ENCODE measurements around the gene FADS1.
A peak's percentile ranks its signal among the peaks of the same experiment; 100 is the strongest.

The FADS1 gene

DNA sequence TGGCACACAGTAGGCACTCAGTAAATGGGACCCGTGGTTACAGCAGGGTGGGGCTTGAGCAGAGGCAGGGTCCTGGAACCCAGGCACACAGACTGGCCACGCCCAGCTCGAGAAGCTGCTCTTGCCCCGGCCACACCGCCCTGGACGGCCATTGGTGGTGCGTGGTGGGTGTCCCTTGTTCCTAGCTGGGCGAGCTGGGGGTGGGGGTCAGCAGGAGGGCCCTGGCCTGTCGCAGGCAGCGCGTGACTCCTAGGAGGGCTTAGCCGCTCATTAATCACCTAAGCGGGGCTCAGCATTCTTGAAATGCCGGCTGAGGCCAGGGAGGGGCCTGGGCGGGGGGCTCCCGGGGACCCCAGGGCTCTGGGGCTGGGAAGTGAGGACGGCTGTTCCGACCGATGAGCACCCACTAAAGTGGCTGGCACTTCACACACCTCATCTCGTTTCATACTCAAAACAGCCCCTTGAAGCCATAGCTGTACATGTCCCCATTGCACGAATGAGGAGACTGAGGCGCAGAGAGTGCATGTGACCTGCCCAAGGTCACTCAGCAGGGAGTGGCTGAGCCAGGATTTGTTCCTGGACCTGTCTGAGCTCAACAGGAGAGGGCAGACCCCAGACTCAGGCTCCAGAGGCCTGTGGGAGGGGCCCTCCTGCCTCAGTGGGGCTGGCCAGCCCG lies 52.7 kb downstream of the FADS1 start:
- no peak for DNase-seq (ENCODE audit: low read depth in 2 of 3, low spot score in 1 of 3)

DNA sequence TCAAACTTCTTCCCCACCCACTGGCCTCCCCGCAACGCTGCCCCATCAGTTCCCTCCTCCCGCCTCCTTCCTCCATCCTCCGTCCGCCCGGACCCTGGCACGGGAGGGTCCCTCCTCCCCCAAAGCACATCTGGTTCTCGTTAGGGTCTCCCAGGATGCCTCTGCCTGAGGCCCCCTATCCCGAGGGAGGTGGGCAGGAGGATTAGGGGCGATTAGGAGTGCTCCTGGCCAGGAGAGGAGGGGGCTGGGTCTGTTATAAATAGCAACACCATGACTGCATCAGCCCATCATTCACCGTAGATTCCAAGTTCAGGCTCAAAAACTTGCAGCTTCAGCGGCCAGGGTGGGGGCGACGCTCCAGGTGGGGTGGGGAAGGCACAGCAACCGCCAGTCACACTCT lies 54.0 kb downstream of the FADS1 start:
- DNase-seq (ENCODE audit: low read depth in 2 of 3, low spot score in 1 of 3): no peak

DNA sequence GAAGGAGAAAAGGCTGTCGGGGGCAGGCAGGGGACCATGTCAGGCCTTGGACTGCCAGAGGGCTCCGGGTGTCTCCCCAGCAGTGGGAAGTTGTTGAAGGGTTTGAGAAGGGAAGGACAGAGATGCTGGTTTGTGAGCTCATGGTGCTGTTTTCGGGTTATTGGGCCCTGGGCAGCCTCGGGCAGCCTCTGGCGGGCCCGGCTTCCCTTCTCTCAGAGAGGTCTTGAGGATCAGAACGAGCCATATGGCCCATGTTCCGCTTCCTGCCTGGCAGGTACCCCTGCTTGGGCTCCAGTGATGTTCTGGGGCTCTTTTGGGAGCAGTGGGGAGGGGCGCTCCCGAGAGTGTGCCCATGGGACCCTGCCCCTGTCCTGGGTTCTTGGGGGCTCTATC lies 54.6 kb downstream of the FADS1 start:
- DNase-seq (ENCODE audit: low read depth in 2 of 3, low spot score in 1 of 3): no peak

DNA sequence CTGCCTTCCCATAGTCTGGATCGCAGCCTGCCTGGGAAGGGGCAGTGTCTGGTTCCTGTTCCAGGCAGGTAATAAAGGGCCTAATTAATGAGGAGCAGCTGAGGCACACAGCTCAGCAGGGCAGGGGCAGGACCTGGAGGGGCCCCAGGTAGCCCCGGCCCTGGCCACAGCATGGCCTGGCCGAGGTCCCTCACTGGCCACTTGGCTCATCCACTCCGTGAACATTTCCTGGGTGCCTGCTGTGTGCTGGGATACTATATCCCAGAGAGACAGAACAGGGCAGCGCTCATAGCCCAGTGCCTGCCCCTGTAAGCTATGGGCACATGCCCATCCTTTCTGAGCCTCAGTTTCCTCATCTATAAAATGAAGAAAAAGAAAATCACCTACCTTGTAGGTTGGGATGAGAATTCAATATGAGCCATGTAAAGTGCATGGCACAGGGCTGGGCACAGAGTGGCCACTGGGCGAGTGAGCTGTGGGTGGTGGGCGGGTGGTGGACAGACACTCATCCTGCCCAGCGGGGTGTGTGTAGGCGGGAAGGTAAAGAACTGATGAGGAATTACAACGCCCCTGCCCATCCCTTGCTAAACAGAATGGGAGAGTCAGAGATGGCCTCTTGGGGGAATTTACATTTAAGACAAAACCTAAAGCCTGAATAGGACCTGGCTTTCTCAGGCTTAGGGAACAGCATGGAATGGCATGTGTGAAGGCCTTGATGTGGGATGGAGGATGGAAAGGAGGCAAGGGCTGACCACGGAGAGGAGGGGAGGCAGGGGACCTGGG lies 55.2 kb downstream of the FADS1 start:
- DNase-seq (ENCODE audit: low read depth in 2 of 3, low spot score in 1 of 3): no peak

DNA sequence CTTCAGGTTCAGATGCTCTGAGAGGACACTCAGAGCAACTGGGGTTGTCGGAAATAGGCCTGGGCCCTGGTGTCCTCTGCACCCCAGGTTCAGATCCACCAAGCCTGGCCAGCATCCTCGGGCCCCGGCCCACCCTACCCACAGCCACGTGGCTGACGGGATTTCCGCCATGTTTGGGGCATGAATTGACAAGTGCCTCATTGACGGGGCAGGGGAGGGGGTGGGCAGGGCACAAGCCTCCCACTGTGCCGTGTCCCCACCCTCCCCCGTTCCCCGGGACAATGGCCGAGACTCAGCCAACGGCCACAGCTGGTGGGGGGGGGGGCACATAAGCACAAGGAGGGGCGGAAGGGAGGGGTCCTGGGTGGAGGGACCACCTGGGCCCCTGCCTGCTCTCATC lies 55.9 kb downstream of the FADS1 start:
- DNase-seq (ENCODE audit: low read depth in 2 of 3, low spot score in 1 of 3): no peak

DNA sequence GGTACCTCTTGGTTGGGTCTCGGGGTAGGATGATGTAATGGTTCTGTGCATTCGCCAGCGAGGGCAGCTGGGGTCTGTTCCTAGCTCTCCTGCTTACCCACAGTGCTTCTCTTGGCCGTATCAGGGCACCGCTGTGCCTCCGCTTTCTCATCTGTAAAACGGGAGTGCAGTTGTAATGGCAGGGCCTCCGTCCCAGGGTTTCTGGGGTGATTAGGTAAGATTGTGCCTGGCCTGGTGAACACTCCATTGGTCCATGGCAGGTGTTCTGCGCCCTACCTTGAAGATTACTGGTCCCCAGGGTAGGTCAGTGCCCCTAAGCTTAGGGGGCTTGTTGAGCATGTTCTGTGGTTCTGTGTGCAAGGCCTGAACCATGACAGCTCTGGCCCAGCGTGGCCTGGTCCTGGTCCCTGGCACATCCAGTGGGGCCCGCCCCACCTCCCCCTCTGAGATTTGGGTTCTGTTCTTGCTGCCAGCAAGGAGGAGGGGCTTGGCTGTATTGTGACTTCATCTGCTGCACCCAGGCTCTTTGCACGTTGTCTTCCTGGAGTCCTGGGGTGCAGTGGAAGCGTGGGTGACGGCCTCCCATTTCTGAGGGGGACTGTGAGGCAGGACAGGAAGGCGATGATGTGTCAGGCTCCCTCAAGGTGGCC lies 59.5 kb downstream of the FADS1 start:
- no peak for DNase-seq (ENCODE audit: low read depth in 2 of 3, low spot score in 1 of 3)

DNA sequence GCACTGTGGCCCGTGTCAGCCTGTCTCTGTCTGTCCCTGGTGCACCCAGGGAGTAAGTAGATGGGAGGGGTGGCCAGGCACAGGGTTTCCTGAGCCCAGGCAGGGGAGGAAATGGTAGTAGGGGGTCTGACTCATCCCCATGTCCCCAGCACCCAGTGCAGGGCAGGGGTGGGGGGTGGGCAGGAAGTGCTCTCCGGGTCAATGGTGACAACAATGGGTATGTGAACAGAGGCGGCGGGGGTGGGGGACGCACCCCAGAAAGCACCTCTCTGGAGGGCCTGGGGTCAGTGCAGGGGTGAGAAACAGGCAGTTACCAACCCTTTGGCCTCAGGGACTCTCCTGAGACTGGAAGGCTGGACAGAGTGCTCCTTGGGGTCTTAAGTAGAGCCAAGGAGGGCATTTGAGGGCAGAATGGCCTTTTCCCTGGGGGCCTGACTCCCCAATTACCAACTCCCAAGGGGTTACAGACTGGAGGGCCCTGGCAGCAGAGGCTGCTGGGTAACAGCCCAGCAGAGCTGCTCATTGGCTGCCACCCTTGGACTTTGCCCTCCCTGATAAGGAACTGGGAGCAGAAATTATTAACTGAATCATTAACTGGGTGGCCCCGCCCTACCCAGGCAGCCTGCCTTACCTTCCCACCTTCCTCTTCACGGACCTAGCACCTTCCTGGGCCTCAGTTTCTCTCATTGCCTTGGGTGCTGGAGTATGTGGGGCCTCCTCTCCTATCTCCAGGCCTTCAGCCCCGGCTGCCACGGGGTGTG lies 60.2 kb downstream of the FADS1 start:
- DNase-seq (ENCODE audit: low read depth in 2 of 3, low spot score in 1 of 3): no peak

DNA sequence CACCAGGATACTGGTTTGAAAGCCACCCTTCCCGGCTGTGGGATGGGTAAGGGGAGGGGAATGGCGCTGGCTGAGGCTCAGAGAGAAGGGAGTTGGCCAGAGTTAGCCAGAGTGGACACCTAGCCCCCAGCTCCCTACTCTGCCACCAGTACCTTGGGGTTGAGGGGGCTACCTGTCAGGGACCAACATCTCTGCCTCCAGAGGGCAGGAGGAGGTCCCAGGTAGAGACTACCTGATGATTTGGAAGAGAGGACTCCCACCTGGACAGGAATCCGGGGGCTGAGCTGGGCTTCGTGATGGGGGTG lies 60.7 kb downstream of the FADS1 start:
- no peak for DNase-seq (ENCODE audit: low read depth in 2 of 3, low spot score in 1 of 3)

DNA sequence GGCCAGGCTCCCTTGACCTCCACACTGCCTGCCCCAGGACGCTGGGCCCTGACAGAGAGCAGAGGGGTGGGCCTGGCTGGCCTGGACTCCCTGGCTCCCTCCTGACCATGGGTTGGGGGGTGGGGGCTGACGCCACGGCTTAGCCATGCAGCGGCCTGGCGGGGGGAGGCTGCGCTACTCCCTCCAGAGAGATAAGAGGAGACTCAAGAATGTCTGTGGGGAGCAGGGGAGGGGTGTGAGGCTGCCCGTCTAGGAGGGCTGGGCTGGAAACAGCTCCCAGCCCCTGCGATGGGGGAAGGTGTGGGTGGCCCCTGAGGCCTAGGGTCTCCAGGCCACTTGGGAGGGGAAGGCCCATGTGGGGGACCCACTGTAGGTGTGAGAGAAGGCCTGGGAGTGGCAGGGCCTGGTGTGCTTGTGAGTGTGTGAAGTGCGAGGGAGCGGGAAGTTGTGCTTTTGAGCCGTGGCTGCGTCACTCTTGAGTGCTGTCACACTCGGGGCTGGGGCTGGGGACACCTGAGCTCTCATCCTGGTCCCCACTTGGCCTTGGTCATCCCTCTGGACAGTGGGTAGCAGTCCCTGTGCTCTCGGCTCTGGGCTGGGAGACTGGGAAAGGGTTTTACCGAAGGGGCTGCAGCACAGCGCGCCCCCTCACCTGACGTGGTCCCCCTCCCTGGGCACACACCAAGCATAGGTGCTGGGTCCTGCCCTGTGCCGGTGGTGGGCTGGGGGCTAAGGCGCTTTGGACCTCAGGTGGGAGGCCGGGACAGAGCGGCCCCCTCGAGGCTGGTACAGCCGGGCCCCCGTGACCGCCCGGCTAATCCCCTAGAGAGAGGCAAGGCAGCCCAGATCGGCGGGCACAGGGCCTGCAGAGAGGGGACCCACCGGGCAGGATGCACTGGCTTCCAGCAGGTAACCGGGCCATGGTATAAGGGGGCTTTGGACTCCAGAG lies 62.0 kb downstream of the FADS1 start:
- no peak for DNase-seq (ENCODE audit: low read depth in 2 of 3, low spot score in 1 of 3)

DNA sequence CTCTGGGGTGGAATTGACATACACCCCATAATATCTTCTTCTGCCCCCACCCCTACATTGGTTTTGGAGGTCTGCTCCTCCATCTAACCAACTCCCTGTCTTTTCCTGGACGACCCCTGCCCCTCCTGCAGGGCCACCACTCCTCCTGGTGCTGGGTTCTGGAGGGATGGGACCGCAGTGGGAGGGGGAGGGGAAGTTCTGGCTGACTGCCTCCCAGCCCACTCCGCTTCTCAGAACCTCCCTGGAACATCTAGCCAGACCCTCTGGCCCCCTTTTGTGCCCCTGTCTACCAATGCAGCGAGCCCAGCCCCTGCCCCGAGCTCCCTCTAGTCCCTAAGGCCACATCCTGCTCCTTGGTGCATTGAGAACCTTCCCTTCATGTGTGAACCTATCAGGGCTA lies 63.1 kb downstream of the FADS1 start:
- DNase-seq (ENCODE audit: low read depth in 2 of 3, low spot score in 1 of 3): no peak

DNA sequence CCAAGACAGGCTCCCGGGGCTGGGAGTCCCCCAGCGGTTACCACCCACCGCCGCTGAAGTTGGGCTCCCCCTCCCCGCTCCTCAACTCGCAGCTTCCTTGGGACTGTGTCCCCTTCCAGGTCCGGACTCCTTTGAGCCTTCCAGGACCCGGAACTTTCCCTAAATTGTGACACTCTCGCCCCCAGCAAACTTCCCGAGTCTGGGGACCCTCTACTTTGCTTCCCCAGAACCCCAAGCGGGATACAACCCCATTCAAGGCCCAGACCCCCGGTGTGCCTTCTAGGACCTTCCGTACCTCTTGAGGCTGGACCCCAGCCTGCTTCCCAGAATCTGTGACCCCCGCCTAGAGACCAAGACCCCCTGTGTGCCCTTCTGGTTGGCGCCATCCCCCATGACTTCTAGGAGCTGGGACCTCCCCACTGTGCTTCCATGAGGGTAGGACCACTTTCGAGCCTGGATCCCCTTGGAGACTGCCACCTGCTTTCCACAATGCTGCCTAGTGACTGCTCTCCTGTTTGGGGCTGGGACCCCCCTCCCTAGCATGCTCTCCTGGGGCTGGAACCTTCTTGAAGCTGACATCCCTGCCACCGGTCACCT lies 63.8 kb downstream of the FADS1 start:
- no peak for DNase-seq (ENCODE audit: low read depth in 2 of 3, low spot score in 1 of 3)

DNA sequence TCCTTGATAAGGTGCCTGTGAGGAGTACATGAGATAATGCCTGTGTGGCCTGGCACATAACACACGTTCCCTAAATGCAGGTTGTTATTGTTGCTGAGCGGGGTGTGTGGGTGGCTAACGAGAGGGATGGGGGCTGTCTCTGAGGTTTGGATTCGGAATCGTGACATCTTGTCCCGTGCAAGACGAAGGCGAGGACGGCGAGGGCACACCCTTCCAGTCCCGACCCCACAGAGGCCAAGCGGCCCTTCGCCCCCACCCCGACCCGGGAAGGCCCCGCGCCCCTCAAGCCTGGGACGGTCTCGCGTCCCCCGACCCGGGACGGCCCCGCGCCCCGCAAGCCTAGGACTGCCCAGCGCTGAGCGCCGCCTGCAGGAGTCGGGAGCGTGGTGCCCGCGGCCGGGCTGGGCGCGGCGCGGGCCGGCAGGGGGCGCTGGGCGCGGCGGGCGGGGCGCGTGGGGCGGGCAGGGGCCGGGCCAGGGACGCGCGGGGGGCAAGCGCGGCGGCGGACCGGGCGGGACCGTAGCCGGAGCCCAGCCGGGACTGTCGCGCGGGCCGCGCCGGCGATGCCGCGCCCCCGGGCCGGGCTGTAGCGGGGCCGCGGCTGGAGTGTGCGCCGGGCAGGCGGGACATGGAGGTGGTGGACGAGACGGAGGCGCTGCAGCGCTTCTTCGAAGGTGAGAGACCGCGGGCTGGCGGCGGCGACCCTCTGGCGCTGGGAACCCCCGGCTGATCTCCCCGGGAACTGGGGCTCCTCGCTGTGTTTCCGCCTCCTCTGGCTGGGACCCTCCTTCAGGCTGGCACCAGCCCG lies 64.5 kb downstream of the FADS1 start, which contains the start of gene MYRF:
MYRF (plus strand) TSS at position 520 of the 808 bp plus-strand sequence; CDS start at position 629, 109 bp downstream.
- peak; percentile 18 to 48 (median 40) for DNase-seq (ENCODE audit: low read depth in 2 of 3, low spot score in 1 of 3)

DNA sequence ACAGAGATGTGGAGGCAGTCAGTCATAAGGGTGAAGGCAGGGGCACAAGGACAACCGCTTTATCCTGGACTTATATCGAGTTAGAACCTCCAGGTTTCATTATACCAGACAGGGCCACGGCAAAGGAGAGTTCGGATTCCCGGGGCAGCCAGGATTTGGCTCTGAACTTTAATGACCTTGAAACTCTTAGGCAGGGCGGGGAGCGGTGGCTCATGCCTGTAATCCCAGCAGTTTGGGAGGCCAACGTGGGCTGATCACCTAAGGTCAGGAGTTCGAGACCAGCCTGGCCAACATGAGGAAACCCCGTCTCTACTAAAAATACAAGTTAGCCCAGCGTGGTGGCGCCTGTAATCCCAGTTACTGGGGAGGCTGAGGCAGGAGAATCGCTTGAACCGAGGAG lies 65.4 kb downstream of the FADS1 start:
- DNase-seq (ENCODE audit: low read depth in 2 of 3, low spot score in 1 of 3): no peak

DNA sequence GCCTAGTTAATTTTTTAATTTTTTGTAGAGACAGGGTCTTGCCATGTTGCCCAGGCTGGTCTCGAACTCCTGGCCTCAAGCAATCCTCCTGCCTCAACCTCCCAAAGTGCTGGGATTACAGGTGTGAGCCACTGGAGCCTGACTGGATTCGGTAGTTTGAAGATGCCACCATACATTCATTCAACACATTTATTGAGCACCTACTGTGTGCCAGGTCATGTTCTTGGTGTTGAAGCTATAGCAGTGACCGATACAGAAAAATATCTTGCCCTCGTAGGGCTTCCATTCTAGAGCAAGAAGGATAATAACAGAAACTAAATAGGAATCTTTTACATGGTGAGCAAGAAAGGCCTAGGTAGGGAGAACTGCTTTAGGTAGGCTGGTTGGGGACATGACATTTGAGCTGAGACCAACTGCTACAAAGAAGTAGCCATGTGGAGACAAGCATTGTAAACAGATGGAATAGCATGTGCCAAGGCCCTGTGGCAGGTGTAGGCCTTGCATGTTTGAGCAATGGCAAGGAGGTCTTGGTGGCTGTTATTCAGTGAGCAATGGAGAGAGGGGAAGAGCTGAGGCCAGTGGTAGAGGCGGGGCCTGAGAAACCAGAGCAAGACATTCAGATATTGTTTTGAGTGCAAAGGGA lies 66.1 kb downstream of the FADS1 start:
- no peak for DNase-seq (ENCODE audit: low read depth in 2 of 3, low spot score in 1 of 3)

All from stimulated activated CD4-positive, alpha-beta T cell treated with anti-CD3 and anti-CD28 coated beads, Interleukin-12 subunit alpha, Interleukin-12 subunit beta, amount 100 ng/mL, for 48 hours (primary cell).